ENCODE measurements around the gene IGSF22.
A peak's percentile ranks its signal among the peaks of the same experiment; 100 is the strongest.

DNA sequence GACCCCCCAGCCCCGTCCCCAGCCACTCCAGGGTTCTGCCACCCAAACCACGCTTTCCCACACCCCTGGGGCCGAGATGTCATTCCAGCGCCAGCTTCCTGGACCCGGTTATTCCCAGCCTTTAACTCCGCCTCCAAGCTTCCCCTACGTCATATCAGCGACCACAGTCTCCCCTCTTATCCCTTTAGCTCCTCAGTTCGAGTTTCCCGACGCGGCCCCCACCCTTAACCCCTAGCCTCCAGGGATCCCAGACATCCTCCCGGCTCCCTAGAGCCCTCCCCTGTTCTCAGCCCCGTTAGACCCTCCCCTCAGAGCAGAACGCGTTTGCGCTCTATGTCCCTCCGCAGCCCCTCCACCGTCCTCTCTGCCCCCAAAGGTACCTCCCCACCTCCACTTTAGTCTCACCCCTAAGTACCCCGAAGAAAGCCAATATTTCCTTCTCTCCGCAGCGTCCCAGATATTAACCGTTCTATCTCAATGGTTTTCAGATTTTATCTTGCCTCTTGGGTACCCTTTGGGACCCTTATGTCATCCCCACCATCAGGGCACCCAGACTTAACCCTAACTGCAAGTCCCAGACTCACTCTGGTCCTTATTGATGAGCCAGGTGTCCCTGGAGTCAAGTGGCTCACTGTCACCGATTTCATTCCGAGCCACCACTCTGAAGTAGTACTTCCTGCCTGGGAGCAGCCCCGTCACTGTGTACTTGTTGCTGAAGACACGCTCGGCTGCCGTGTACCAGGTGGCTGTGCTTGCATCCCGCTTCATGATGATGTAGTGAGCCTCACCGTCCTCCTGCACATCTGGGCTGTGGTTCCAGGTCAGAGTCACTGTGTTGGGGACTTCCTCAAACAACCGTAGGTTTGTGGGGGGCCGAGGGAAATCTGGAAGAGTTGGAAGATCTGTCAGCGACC lies 19.4 kb downstream of the IGSF22 start:
- TF ChIP-seq, protein P1, sequence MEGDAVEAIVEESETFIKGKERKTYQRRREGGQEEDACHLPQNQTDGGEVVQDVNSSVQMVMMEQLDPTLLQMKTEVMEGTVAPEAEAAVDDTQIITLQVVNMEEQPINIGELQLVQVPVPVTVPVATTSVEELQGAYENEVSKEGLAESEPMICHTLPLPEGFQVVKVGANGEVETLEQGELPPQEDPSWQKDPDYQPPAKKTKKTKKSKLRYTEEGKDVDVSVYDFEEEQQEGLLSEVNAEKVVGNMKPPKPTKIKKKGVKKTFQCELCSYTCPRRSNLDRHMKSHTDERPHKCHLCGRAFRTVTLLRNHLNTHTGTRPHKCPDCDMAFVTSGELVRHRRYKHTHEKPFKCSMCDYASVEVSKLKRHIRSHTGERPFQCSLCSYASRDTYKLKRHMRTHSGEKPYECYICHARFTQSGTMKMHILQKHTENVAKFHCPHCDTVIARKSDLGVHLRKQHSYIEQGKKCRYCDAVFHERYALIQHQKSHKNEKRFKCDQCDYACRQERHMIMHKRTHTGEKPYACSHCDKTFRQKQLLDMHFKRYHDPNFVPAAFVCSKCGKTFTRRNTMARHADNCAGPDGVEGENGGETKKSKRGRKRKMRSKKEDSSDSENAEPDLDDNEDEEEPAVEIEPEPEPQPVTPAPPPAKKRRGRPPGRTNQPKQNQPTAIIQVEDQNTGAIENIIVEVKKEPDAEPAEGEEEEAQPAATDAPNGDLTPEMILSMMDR (IDR thresholded peaks at IDR 0.05): no peak
- peak in 1 of 3 donors; percentile 32 for TF ChIP-seq POLR2A (IDR thresholded peaks at IDR 0.05)

Data from body of pancreas (tissue), 4 donors.